Sigmoid colon (tissue), 7 donors: ENCODE measurements around the gene TTC21B. TPM values are rescaled to one million over a fixed set of nuclear protein-coding genes. Genes with fewer than 3 reads are reported as not detected.

ENCODE experiments used
- DNase-seq: peaks from one replicate; pipeline ENCODE4 v3.0.0-alpha.2; 2019
- H3K27ac ChIP-seq, 4 donors: fragments of 200-600 bp; sonication (generic); one replicate each; pipeline ENCODE4 v1.5.1; 2016 to 2019; ENCODE audit warnings: mild to moderate bottlenecking in 1 of 4
- H3K27me3 ChIP-seq, 3 donors: fragments of 200-600 bp; sonication (generic); one replicate each; pipeline ENCODE4 v1.5.1; 2019; ENCODE audit warnings: mild to moderate bottlenecking in 1 of 3
- H3K36me3 ChIP-seq, 4 donors: fragments of 200-600 bp; sonication (generic); one replicate each; pipeline ENCODE4 v1.5.1; 2016 to 2019
- H3K4me1 ChIP-seq, 4 donors: fragments of 200-600 bp; sonication (generic); one replicate each; pipeline ENCODE4 v1.5.1; 2017 to 2019
- H3K4me3 ChIP-seq, 4 donors: fragments of 200-600 bp; sonication (generic); one replicate each; pipeline ENCODE4 v1.5.1; 2017 to 2019; ENCODE audit warnings: mild to moderate bottlenecking in 2 of 4, moderate library complexity in 1 of 4
- H3K9me3 ChIP-seq, 4 donors: fragments of 200-600 bp in 3 of 4; sonication (generic) in 3 of 4; one replicate each; pipeline versions ENCODE4 v1.5.1 to v1.6.1; 2013 to 2019
- EP300 ChIP-seq, 4 donors: sonication (generic); formaldehyde crosslinking; IDR thresholded peaks; one replicate each; pipeline ENCODE4 v1.6.1; 2017; ENCODE audit warnings: antibody characterized with exemption in 4 of 4
- POLR2A ChIP-seq, 2 donors: fragments of 450-650 bp; IDR thresholded peaks; one replicate each; pipeline ENCODE4 v1.6.1; 2016; ENCODE audit warnings: antibody characterized with exemption in 2 of 2, mild to moderate bottlenecking in 2 of 2, moderate library complexity in 2 of 2
- POLR2AphosphoS5 ChIP-seq, 4 donors: sonication (generic); formaldehyde crosslinking; IDR thresholded peaks; one replicate each; pipeline ENCODE4 v1.6.1; 2017; ENCODE audit warnings: antibody characterized with exemption in 4 of 4
- WGBS, 2 donors: extraction: QIAGEN DNeasy Blood & Tissue Kit; methylation state at CpG; one replicate each; pipeline ENCODE4 v1.1.7; 2013; 5-methylcytosine and 5-hydroxymethylcytosine counted together
- intact Hi-C: fragments of 100-400 bp; cut with DNase I; formaldehyde crosslinking; loops from one replicate; pipeline ENCODE4 v1.15.1; 2023
- polyA plus RNA-seq, 3 donors: library from polyadenylated mRNA; stranded (reverse); fragments of 200-250 nt; gene quantifications; one replicate each; pipeline ENCODE4 v1.2.3, GENCODE V29; 2013
- total RNA-seq, 4 donors: library from RNA; depleted of rRNA; stranded (reverse); fragments of >200 nt; gene quantifications; one replicate each; pipeline ENCODE4 v1.1.0, GENCODE V29; 2016
- TF ChIP-seq, protein P1 (sequence below), 4 experiments: fragments of 450-650 bp in 3 of 4; fragments of 200-600 bp in 1 of 4; IDR thresholded peaks; one replicate each; pipeline ENCODE4 v1.5.1; 2016 to 2019; ENCODE audit warnings: antibody characterized with exemption in 4 of 4, mild to moderate bottlenecking in 3 of 4, moderate library complexity in 2 of 4
- donor health status: healthy with polysubstance abuse.
- donor health status: Bipolar disorder and iron deficiency.
- donor health status: healthy.

The TTC21B gene
- total and polyA plus RNA-seq, 7 donors = 2.4 to 33.5 (median 15.6) TPM

GRCh38 chr2:165888171-165888570 is 65.4 kb downstream of the TTC21B start:
- Histone ChIP-seq H3K27ac (no peak overlapping the region), H3K36me3 (peaks cover 6 to 83% (median 12%) of the 10 kb centered on the region in 4 donors), H3K4me1 (no peaks in the 10 kb centered on the region), H3K27me3 (no peaks in the 10 kb centered on the region), H3K9me3 (no peaks in the 10 kb centered on the region), H3K4me3 (no peak overlapping the region)
- DNase-seq = no peak
- intact Hi-C loops = no loop called here
- 81 to 94% methylated on average over 2 of the region's 2 CpGs for WGBS, 2 donors
- no peak for TF ChIP-seq POLR2AphosphoS5 (IDR thresholded peaks at IDR 0.05)
- TF ChIP-seq POLR2A (IDR thresholded peaks at IDR 0.05) = no peak
- TF ChIP-seq EP300 (IDR thresholded peaks at IDR 0.05) = no peak
- TF ChIP-seq, protein P1, sequence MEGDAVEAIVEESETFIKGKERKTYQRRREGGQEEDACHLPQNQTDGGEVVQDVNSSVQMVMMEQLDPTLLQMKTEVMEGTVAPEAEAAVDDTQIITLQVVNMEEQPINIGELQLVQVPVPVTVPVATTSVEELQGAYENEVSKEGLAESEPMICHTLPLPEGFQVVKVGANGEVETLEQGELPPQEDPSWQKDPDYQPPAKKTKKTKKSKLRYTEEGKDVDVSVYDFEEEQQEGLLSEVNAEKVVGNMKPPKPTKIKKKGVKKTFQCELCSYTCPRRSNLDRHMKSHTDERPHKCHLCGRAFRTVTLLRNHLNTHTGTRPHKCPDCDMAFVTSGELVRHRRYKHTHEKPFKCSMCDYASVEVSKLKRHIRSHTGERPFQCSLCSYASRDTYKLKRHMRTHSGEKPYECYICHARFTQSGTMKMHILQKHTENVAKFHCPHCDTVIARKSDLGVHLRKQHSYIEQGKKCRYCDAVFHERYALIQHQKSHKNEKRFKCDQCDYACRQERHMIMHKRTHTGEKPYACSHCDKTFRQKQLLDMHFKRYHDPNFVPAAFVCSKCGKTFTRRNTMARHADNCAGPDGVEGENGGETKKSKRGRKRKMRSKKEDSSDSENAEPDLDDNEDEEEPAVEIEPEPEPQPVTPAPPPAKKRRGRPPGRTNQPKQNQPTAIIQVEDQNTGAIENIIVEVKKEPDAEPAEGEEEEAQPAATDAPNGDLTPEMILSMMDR (IDR thresholded peaks at IDR 0.05) = no peak

GRCh38 chr2:165886487-165887146 is 67.0 kb downstream of the TTC21B start:
- no peak for TF ChIP-seq POLR2A (IDR thresholded peaks at IDR 0.05)
- no peak for TF ChIP-seq POLR2AphosphoS5 (IDR thresholded peaks at IDR 0.05)
- TF ChIP-seq, protein P1 (IDR thresholded peaks at IDR 0.05) = no peak
- TF ChIP-seq EP300 (IDR thresholded peaks at IDR 0.05) = no peak
- 94 to 96% methylated on average over 3 of the region's 3 CpGs for WGBS, 2 donors
- Histone ChIP-seq H3K4me1 (no peaks in the 10 kb centered on the region), H3K27me3 (no peaks in the 10 kb centered on the region), H3K27ac (no peak overlapping the region), H3K36me3 (peaks cover 6 to 91% (median 12%) of the 10 kb centered on the region in 4 donors), H3K4me3 (no peak overlapping the region), H3K9me3 (no peaks in the 10 kb centered on the region)
- DNase-seq = no peak
- intact Hi-C loops = no loop called here

- intact Hi-C loops = loop anchor here (10.0 kb wide), 1 partner anchor 473 kb away; no protein-coding TSS in a partner anchor
- no peak overlapping the region for H3K27ac ChIP-seq
- no peaks in the 10 kb centered on the region for H3K27me3 ChIP-seq
- no peaks in the 10 kb centered on the region for H3K9me3 ChIP-seq
- TF ChIP-seq POLR2AphosphoS5 (IDR thresholded peaks at IDR 0.05) = no peak
- TF ChIP-seq, protein P1 (IDR thresholded peaks at IDR 0.05) = no peak
- no peak for TF ChIP-seq EP300 (IDR thresholded peaks at IDR 0.05)
- no peak for TF ChIP-seq POLR2A (IDR thresholded peaks at IDR 0.05)
- H3K36me3 ChIP-seq = peaks cover 0 to 58% (median 6%) of the 10 kb centered on the region in 4 donors
- H3K4me3 ChIP-seq = no peak overlapping the region
- no peaks in the 10 kb centered on the region for H3K4me1 ChIP-seq
- DNase-seq = no peak
- 82 to 88% methylated on average over 6 of the region's 6 CpGs for WGBS, 2 donors
Measured at GRCh38 chr2:165877565-165878550, 75.7 kb downstream of the TTC21B start.

DNA sequence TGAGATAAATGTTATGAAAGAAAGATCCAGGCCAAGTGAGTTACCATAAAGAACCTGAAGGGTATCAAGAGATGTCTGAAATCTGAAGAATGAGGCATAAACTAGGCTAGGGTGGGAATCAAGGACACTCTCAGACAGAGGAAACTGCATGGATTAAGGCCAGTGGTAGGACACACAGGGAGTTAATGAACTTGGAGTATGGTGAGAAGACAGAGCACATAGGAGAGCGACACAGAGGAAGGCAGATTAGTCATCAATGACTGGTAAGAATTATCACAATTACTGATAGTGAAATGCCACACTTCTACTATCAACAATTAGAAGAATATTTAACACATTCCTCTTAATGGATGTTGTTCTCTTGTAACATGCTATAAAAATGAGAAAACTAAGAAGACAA is 76.9 kb downstream of the TTC21B start:
- H3K4me1 ChIP-seq = no peaks in the 10 kb centered on the region
- H3K9me3 ChIP-seq = no peaks in the 10 kb centered on the region
- DNase-seq = no peak
- H3K4me3 ChIP-seq = no peak overlapping the region
- no peak overlapping the region for H3K27ac ChIP-seq
- peaks cover 0 to 54% (median 6%) of the 10 kb centered on the region in 4 donors for H3K36me3 ChIP-seq
- intact Hi-C loops = loop anchor here (10.0 kb wide), 1 partner anchor 472 kb away; no protein-coding TSS in a partner anchor
- H3K27me3 ChIP-seq = no peaks in the 10 kb centered on the region
- TF ChIP-seq, protein P1 (IDR thresholded peaks at IDR 0.05) = no peak
- TF ChIP-seq POLR2AphosphoS5 (IDR thresholded peaks at IDR 0.05) = no peak
- no peak for TF ChIP-seq EP300 (IDR thresholded peaks at IDR 0.05)
- no peak for TF ChIP-seq POLR2A (IDR thresholded peaks at IDR 0.05)
- WGBS, 2 donors = 72 to 78% methylated on average over 1 of the region's 1 CpG
